Immature natural killer cell (primary cell): Measurements from ENCODE around the gene ZNF319. TPM values are rescaled to one million over a fixed set of nuclear protein-coding genes. Genes with fewer than 3 reads are reported as not detected.

Source experiments
- polyA plus RNA-seq, 3 donors: library from polyadenylated mRNA; unstranded; fragments of 300-500 nt; fragmentation: Illumina TruSeq; gene quantifications; one replicate each; pipeline ENCODE4 v1.2.3, GENCODE V29; 2021

ZNF319 gene
- polyA plus RNA-seq, 3 donors from 2014 or later: 6.8 to 31.2 (median 10.3) TPM

Other genes starting within 250 kb of the ZNF319 start
- 10 to 100 TPM in 2 of 3 donors, 1 to 10 TPM in 1; 5.1 to 13.6 (median 12.2) TPM for gene KIFC3, start 198.2 kb downstream of the ZNF319 start, polyA plus RNA-seq
- gene CNGB1, start 29.5 kb downstream of the ZNF319 start, polyA plus RNA-seq: not detected
- gene USB1, start 735 bp upstream of the ZNF319 start, polyA plus RNA-seq: 100 to 1,000 TPM in 1 of 3 donors, 10 to 100 TPM in 2; 43.3 to 104 (median 88.7) TPM
- gene MMP15, start 25.1 kb upstream of the ZNF319 start, polyA plus RNA-seq: under 1 TPM in 1 of 3 donors, not detected in 2; 0.04 TPM
- 10 to 100 TPM; 36.6 to 43.2 (median 39.4) TPM for gene CFAP20, start 128.7 kb upstream of the ZNF319 start, polyA plus RNA-seq
- gene CSNK2A2, start 197.4 kb upstream of the ZNF319 start, polyA plus RNA-seq: 10 to 100 TPM in 2 of 3 donors, 1 to 10 TPM in 1; 3.8 to 13.4 (median 11.2) TPM